ENCODE measurements around the gene NSRP1.

The NSRP1 gene

GRCh38 chr17:30148376-30148775, 31.8 kb downstream of the NSRP1 start:
- Mint-ChIP-seq H3K4me3 (no peak overlapping the region), H3K4me1 (ENCODE audit: low read depth) (peaks cover 23% of the 10 kb centered on the region), H3K27me3 (no peaks in the 10 kb centered on the region), H3K27ac (no peak overlapping the region), H3K36me3 (ENCODE audit: low read depth) (peaks cover 65% of the 10 kb centered on the region), H3K9me3 (no peaks in the 10 kb centered on the region)
- DNase-seq: no peak

GRCh38 chr17:30151471-30151870, 34.9 kb downstream of the NSRP1 start:
- Mint-ChIP-seq H3K9me3 (no peaks in the 10 kb centered on the region), H3K4me1 (ENCODE audit: low read depth) (peaks cover 28% of the 10 kb centered on the region), H3K4me3 (no peak overlapping the region), H3K27ac (no peak overlapping the region), H3K36me3 (ENCODE audit: low read depth) (peaks cover 65% of the 10 kb centered on the region), H3K27me3 (no peaks in the 10 kb centered on the region)
- no peak for DNase-seq

GRCh38 chr17:30153463-30153862, 36.8 kb downstream of the NSRP1 start:
- Mint-ChIP-seq H3K4me1 (ENCODE audit: low read depth) (peaks cover 32% of the 10 kb centered on the region), H3K4me3 (no peak overlapping the region), H3K27ac (no peak overlapping the region), H3K36me3 (ENCODE audit: low read depth) (peaks cover 70% of the 10 kb centered on the region), H3K9me3 (no peaks in the 10 kb centered on the region), H3K27me3 (no peaks in the 10 kb centered on the region)
- DNase-seq: no peak

GRCh38 chr17:30155389-30155788, 38.8 kb downstream of the NSRP1 start:
- Mint-ChIP-seq H3K4me3 (no peak overlapping the region), H3K27me3 (no peaks in the 10 kb centered on the region), H3K27ac (no peak overlapping the region), H3K36me3 (ENCODE audit: low read depth) (peaks cover 74% of the 10 kb centered on the region), H3K9me3 (peaks cover 8% of the 10 kb centered on the region), H3K4me1 (ENCODE audit: low read depth) (peaks cover 42% of the 10 kb centered on the region)
- DNase-seq: no peak

- Mint-ChIP-seq H3K27ac (no peak overlapping the region), H3K4me3 (no peak overlapping the region), H3K36me3 (ENCODE audit: low read depth) (peaks cover 75% of the 10 kb centered on the region), H3K9me3 (peaks cover 8% of the 10 kb centered on the region), H3K27me3 (no peaks in the 10 kb centered on the region), H3K4me1 (ENCODE audit: low read depth) (peaks cover 43% of the 10 kb centered on the region)
- no peak for DNase-seq
Observed at GRCh38 chr17:30158896-30159625, 42.4 kb downstream of the NSRP1 start.

GRCh38 chr17:30160419-30161172, 44.0 kb downstream of the NSRP1 start:
- no peak overlapping the region for H3K4me3 Mint-ChIP-seq
- no peak for DNase-seq
- H3K27me3 Mint-ChIP-seq: no peaks in the 10 kb centered on the region
- peaks cover 47% of the 10 kb centered on the region for H3K4me1 Mint-ChIP-seq (ENCODE audit: low read depth)
- H3K36me3 Mint-ChIP-seq (ENCODE audit: low read depth): peaks cover 80% of the 10 kb centered on the region
- no peak overlapping the region for H3K27ac Mint-ChIP-seq
- H3K9me3 Mint-ChIP-seq: peaks cover 8% of the 10 kb centered on the region

GRCh38 chr17:30161601-30162000, 45.0 kb downstream of the NSRP1 start:
- Mint-ChIP-seq H3K36me3 (ENCODE audit: low read depth) (peaks cover 83% of the 10 kb centered on the region), H3K9me3 (peaks cover 8% of the 10 kb centered on the region), H3K4me3 (no peak overlapping the region), H3K27ac (no peak overlapping the region), H3K4me1 (ENCODE audit: low read depth) (peaks cover 48% of the 10 kb centered on the region), H3K27me3 (no peaks in the 10 kb centered on the region)
- no peak for DNase-seq

- Mint-ChIP-seq H3K36me3 (ENCODE audit: low read depth) (peaks cover 70% of the 10 kb centered on the region), H3K4me3 (no peak overlapping the region), H3K27ac (no peak overlapping the region), H3K4me1 (ENCODE audit: low read depth) (peaks cover 29% of the 10 kb centered on the region), H3K9me3 (peaks cover 3% of the 10 kb centered on the region), H3K27me3 (no peaks in the 10 kb centered on the region)
- DNase-seq: no peak
Observed at GRCh38 chr17:30164531-30164930, 47.9 kb downstream of the NSRP1 start.

- Mint-ChIP-seq H3K4me1 (ENCODE audit: low read depth) (peaks cover 27% of the 10 kb centered on the region), H3K27me3 (no peaks in the 10 kb centered on the region), H3K9me3 (no peaks in the 10 kb centered on the region), H3K27ac (no peak overlapping the region), H3K4me3 (no peak overlapping the region), H3K36me3 (ENCODE audit: low read depth) (peaks cover 65% of the 10 kb centered on the region)
- DNase-seq: no peak
Observed at GRCh38 chr17:30165147-30165546, 48.5 kb downstream of the NSRP1 start.

GRCh38 chr17:30165960-30166359, 49.3 kb downstream of the NSRP1 start:
- Mint-ChIP-seq H3K27ac (no peak overlapping the region), H3K36me3 (ENCODE audit: low read depth) (peaks cover 61% of the 10 kb centered on the region), H3K4me3 (no peak overlapping the region), H3K27me3 (no peaks in the 10 kb centered on the region), H3K9me3 (no peaks in the 10 kb centered on the region), H3K4me1 (ENCODE audit: low read depth) (peaks cover 26% of the 10 kb centered on the region)
- DNase-seq: no peak

- Mint-ChIP-seq H3K27ac (no peak overlapping the region), H3K4me1 (ENCODE audit: low read depth) (peaks cover 38% of the 10 kb centered on the region), H3K4me3 (no peak overlapping the region), H3K9me3 (no peaks in the 10 kb centered on the region), H3K36me3 (ENCODE audit: low read depth) (peaks cover 65% of the 10 kb centered on the region), H3K27me3 (no peaks in the 10 kb centered on the region)
- no peak for DNase-seq
Observed at GRCh38 chr17:30170415-30170987, 53.9 kb downstream of the NSRP1 start.

- H3K9me3 Mint-ChIP-seq: no peaks in the 10 kb centered on the region
- no peak for DNase-seq
- H3K27ac Mint-ChIP-seq: no peak overlapping the region
- H3K27me3 Mint-ChIP-seq: no peaks in the 10 kb centered on the region
- no peak overlapping the region for H3K4me3 Mint-ChIP-seq
- peaks cover 34% of the 10 kb centered on the region for H3K4me1 Mint-ChIP-seq (ENCODE audit: low read depth)
- peaks cover 65% of the 10 kb centered on the region for H3K36me3 Mint-ChIP-seq (ENCODE audit: low read depth)
Observed at GRCh38 chr17:30172560-30172959, 55.9 kb downstream of the NSRP1 start.

GRCh38 chr17:30173649-30174048, 57.0 kb downstream of the NSRP1 start:
- H3K9me3 Mint-ChIP-seq: no peaks in the 10 kb centered on the region
- H3K4me1 Mint-ChIP-seq (ENCODE audit: low read depth): peaks cover 34% of the 10 kb centered on the region
- DNase-seq: no peak
- peaks cover 75% of the 10 kb centered on the region for H3K36me3 Mint-ChIP-seq (ENCODE audit: low read depth)
- H3K4me3 Mint-ChIP-seq: no peak overlapping the region
- H3K27me3 Mint-ChIP-seq: no peaks in the 10 kb centered on the region
- no peak overlapping the region for H3K27ac Mint-ChIP-seq

- Mint-ChIP-seq H3K4me3 (no peak overlapping the region), H3K4me1 (ENCODE audit: low read depth) (peaks cover 32% of the 10 kb centered on the region), H3K9me3 (no peaks in the 10 kb centered on the region), H3K36me3 (ENCODE audit: low read depth) (peaks cover 76% of the 10 kb centered on the region), H3K27ac (no peak overlapping the region), H3K27me3 (no peaks in the 10 kb centered on the region)
- no peak for DNase-seq
Observed at GRCh38 chr17:30174556-30174955, 57.9 kb downstream of the NSRP1 start.

- H3K36me3 Mint-ChIP-seq (ENCODE audit: low read depth): peaks cover 88% of the 10 kb centered on the region
- no peak overlapping the region for H3K27ac Mint-ChIP-seq
- peaks cover 22% of the 10 kb centered on the region for H3K4me1 Mint-ChIP-seq (ENCODE audit: low read depth)
- DNase-seq: no peak
- no peaks in the 10 kb centered on the region for H3K9me3 Mint-ChIP-seq
- no peaks in the 10 kb centered on the region for H3K27me3 Mint-ChIP-seq
- no peak overlapping the region for H3K4me3 Mint-ChIP-seq
Observed at GRCh38 chr17:30176855-30177254, 60.2 kb downstream of the NSRP1 start.
